CD14-positive monocyte (primary cell): Measurements from ENCODE around the gene BACH2. TPM values are rescaled to one million over a fixed set of nuclear protein-coding genes. Genes with fewer than 3 reads are reported as not detected.
A peak's percentile ranks its signal among the peaks of the same experiment; 100 is the strongest.
"Not testable (repeated sequence)": the region's sequence is repeated elsewhere in the genome, so short reads cannot be mapped to it uniquely, and the experiment has no call there.

Source experiments
- DNase-seq, 3 donors: peaks; one replicate each; pipeline ENCODE4 v3.0.0-alpha.2; 2011 to 2022
- H2AFZ ChIP-seq: 2 replicates; pipeline ENCODE4 v1.6.0; 2012; ENCODE audit warnings: mild to moderate bottlenecking, low read depth, low read length, inconsistent platforms; ENCODE audit not compliant: insufficient read depth, poor library complexity, severe bottlenecking
- H3K27ac ChIP-seq, 2 donors: 1 replicate in 1 of 2; 2 replicates in 1 of 2; pipeline ENCODE4 v1.5.1; 2012 to 2013; ENCODE audit warnings: low read length in 2 of 2, control low read depth in 1 of 2, inconsistent platforms in 1 of 2, low read depth in 1 of 2, mild to moderate bottlenecking in 1 of 2
- H3K27me3 ChIP-seq, 2 donors: one replicate each; pipeline versions ENCODE4 v1.6.0 to v1.6.1; 2011 to 2013; ENCODE audit warnings: low read length in 2 of 2; ENCODE audit not compliant: control insufficient read depth in 2 of 2, insufficient read depth in 2 of 2
- H3K36me3 ChIP-seq, 2 donors: replicated peaks in 1 of 2; 1 replicate in 1 of 2; 2 replicates in 1 of 2; pipeline versions ENCODE4 v1.5.1 to v1.6.1; 2012 to 2013; ENCODE audit warnings: low read length in 2 of 2, control low read depth in 1 of 2, inconsistent platforms in 1 of 2, mild to moderate bottlenecking in 1 of 2; ENCODE audit not compliant: insufficient read depth in 2 of 2, control insufficient read depth in 1 of 2
- H3K4me1 ChIP-seq, 2 donors: 1 replicate in 1 of 2; 2 replicates in 1 of 2; pipeline versions ENCODE4 v1.5.1 to v1.6.1; 2012 to 2013; ENCODE audit warnings: low read length in 2 of 2, control low read depth in 1 of 2, inconsistent platforms in 1 of 2, mild to moderate bottlenecking in 1 of 2, moderate library complexity in 1 of 2; ENCODE audit not compliant: insufficient read depth in 2 of 2, control insufficient read depth in 1 of 2
- H3K4me2 ChIP-seq: replicated peaks from 2 replicates; pipeline ENCODE3; 2012; ENCODE audit warnings: low read length, moderate library complexity, mild to moderate bottlenecking; ENCODE audit not compliant: poor library complexity, severe bottlenecking; ENCODE audit errors: extremely low read depth
- H3K4me3 ChIP-seq, 3 experiments: fragments of 200-600 bp in 1 of 3; sonication (generic) in 1 of 3; replicated peaks in 1 of 3; 1 replicate in 2 of 3; 2 replicates in 1 of 3; pipeline ENCODE4 v1.5.1; 2011 to 2013; ENCODE audit warnings: low read length in 3 of 3, mild to moderate bottlenecking in 3 of 3, control low read depth in 2 of 3, low read depth in 2 of 3, inconsistent platforms in 1 of 3, moderate library complexity in 1 of 3
- H3K79me2 ChIP-seq: 2 replicates; pipeline ENCODE4 v1.6.0; 2012; ENCODE audit warnings: mild to moderate bottlenecking, control low read depth, inconsistent platforms, low read length, moderate library complexity; ENCODE audit not compliant: insufficient read depth
- H3K9ac ChIP-seq: 2 replicates; pipeline ENCODE4 v1.6.0; 2017; ENCODE audit warnings: low read length, mild to moderate bottlenecking; ENCODE audit not compliant: insufficient read depth, poor library complexity, severe bottlenecking
- H3K9me3 ChIP-seq, 2 donors: replicated peaks in 1 of 2; 1 replicate in 1 of 2; 2 replicates in 1 of 2; pipeline versions ENCODE4 v1.5.1 to v1.6.1; 2012 to 2013; ENCODE audit warnings: low read length in 2 of 2, control low read depth in 1 of 2; ENCODE audit not compliant: control insufficient read depth in 1 of 2, insufficient read depth in 1 of 2
- H4K20me1 ChIP-seq: 2 replicates; pipeline ENCODE4 v1.6.0; 2012; ENCODE audit warnings: mild to moderate bottlenecking, low read length, control low read depth, moderate library complexity; ENCODE audit not compliant: insufficient read depth
- H3K27ac Mint-ChIP-seq, 7 donors: one replicate each; pipeline ENCODE4 v1.8.0; 2020; ENCODE audit warnings: mild to moderate bottlenecking in 7 of 7, mixed read lengths in 7 of 7, moderate library complexity in 6 of 7, inconsistent platforms in 2 of 7
- H3K27me3 Mint-ChIP-seq, 3 donors: one replicate each; pipeline ENCODE4 v1.8.0; 2021 to 2022; ENCODE audit warnings: low read depth in 3 of 3, mild to moderate bottlenecking in 3 of 3, mixed read lengths in 3 of 3, moderate library complexity in 3 of 3, inconsistent platforms in 1 of 3
- H3K36me3 Mint-ChIP-seq, 2 donors: one replicate each; pipeline ENCODE4 v1.8.0; 2020; ENCODE audit warnings: mixed read lengths in 2 of 2, inconsistent platforms in 1 of 2, mild to moderate bottlenecking in 1 of 2
- H3K4me1 Mint-ChIP-seq: one replicate; pipeline ENCODE4 v1.8.0; 2020; ENCODE audit warnings: mild to moderate bottlenecking, mixed read lengths
- H3K4me3 Mint-ChIP-seq, 2 donors: one replicate each; pipeline ENCODE4 v1.8.0; 2020; ENCODE audit warnings: mild to moderate bottlenecking in 2 of 2, mixed read lengths in 2 of 2, moderate library complexity in 1 of 2
- H3K9me3 Mint-ChIP-seq, 7 donors: one replicate each; pipeline ENCODE4 v1.8.0; 2020 to 2022; ENCODE audit warnings: mixed read lengths in 7 of 7, mild to moderate bottlenecking in 6 of 7, moderate library complexity in 6 of 7, inconsistent platforms in 2 of 7
- WGBS: methylation state at CpG from one replicate; pipeline ENCODE4 v1.1.5; 2013; ENCODE audit warnings: missing lambda C conversion rate; ENCODE audit not compliant: insufficient coverage; 5-methylcytosine and 5-hydroxymethylcytosine counted together
- intact Hi-C, 2 donors: fragments of 100-400 bp; cut with micrococcal nuclease; formaldehyde crosslinking; loops; one replicate each; pipeline versions ENCODE4 v1.15.0 to v1.15.1; 2023
- polyA plus RNA-seq, 3 donors: library from polyadenylated mRNA; depleted of rRNA in 1 of 3; unstranded in 2 of 3; stranded (reverse) in 1 of 3; fragments of 300-500 nt in 2 of 3; fragments of >200 nt in 1 of 3; fragmentation: Illumina TruSeq in 2 of 3; gene quantifications; 1 replicate in 2 of 3; 2 replicates in 1 of 3; pipeline ENCODE4 v1.2.3, GENCODE V29; 2012 to 2021
- TF ChIP-seq, protein P1 (sequence below): fragments of 200-600 bp; IDR thresholded peaks from one replicate; pipeline ENCODE4 v1.8.0; 2022; ENCODE audit warnings: antibody characterized with exemption, mild to moderate bottlenecking

Gene BACH2
- polyA plus RNA-seq, 3 donors: 0.04 to 0.09 (median 0.05) TPM

- H3K36me3 ChIP-seq, H3K36me3 Mint-ChIP-seq, H3K4me3 ChIP-seq, H3K79me2 ChIP-seq, H3K4me1 ChIP-seq, intact Hi-C loops, H3K4me2 ChIP-seq, H2AFZ ChIP-seq, H4K20me1 ChIP-seq, DNase-seq, H3K9ac ChIP-seq, H3K4me1 Mint-ChIP-seq, H3K9me3 ChIP-seq, H3K27ac ChIP-seq, H3K27ac Mint-ChIP-seq: not testable (repeated sequence)
- H3K9me3 Mint-ChIP-seq: peaks cover 4 to 20% (median 11%) of the 10 kb centered on the region in 7 donors
- H3K27me3 ChIP-seq: peaks cover 7 to 37% of the 10 kb centered on the region in 2 donors
- 25% methylated on average over 4 of the region's 11 CpGs for WGBS
- peaks cover 33 to 57% (median 45%) of the 10 kb centered on the region in 3 donors for H3K27me3 Mint-ChIP-seq
- H3K4me3 Mint-ChIP-seq: peak overlapping the region in 1 of 2 donors; percentile 54
These were observed 405.7 kb downstream of the BACH2 start for GRCh38 chr6:89890845-89891528.

- no peaks in the 10 kb centered on the region for H3K36me3 Mint-ChIP-seq
These were observed 407.8 kb downstream of the BACH2 start for GRCh38 chr6:89888871-89889270.

More at GRCh38 chr6:89888871-89889270, 407.8 kb downstream of the BACH2 start:
- no peak overlapping the region for H3K27ac ChIP-seq
- Mint-ChIP-seq H3K27me3 (peaks cover 36 to 54% (median 45%) of the 10 kb centered on the region in 3 donors), H3K9me3 (peaks cover 4 to 24% (median 12%) of the 10 kb centered on the region in 7 donors), H3K4me3 (no peak overlapping the region), H3K27ac (no peak overlapping the region), H3K4me1 (peaks cover 4% of the 10 kb centered on the region)
- H3K36me3 ChIP-seq: no peaks in the 10 kb centered on the region
- peaks cover 4 to 37% of the 10 kb centered on the region in 2 donors for H3K27me3 ChIP-seq
- WGBS: 94% methylated on average over 2 of the region's 3 CpGs
- H3K4me2 ChIP-seq: no peak overlapping the region
- no peak overlapping the region for H2AFZ ChIP-seq
- no peaks in the 10 kb centered on the region for H4K20me1 ChIP-seq
- H3K9ac ChIP-seq: no peak overlapping the region
- intact Hi-C loops: no loop called here
- no peak for DNase-seq
- TF ChIP-seq, protein P1, sequence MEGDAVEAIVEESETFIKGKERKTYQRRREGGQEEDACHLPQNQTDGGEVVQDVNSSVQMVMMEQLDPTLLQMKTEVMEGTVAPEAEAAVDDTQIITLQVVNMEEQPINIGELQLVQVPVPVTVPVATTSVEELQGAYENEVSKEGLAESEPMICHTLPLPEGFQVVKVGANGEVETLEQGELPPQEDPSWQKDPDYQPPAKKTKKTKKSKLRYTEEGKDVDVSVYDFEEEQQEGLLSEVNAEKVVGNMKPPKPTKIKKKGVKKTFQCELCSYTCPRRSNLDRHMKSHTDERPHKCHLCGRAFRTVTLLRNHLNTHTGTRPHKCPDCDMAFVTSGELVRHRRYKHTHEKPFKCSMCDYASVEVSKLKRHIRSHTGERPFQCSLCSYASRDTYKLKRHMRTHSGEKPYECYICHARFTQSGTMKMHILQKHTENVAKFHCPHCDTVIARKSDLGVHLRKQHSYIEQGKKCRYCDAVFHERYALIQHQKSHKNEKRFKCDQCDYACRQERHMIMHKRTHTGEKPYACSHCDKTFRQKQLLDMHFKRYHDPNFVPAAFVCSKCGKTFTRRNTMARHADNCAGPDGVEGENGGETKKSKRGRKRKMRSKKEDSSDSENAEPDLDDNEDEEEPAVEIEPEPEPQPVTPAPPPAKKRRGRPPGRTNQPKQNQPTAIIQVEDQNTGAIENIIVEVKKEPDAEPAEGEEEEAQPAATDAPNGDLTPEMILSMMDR: no peak
- no peak overlapping the region for H3K4me3 ChIP-seq
- H3K79me2 ChIP-seq: no peaks in the 10 kb centered on the region
- peaks cover 0 to 7% of the 10 kb centered on the region in 2 donors for H3K4me1 ChIP-seq
- H3K9me3 ChIP-seq: peaks cover 0 to 8% of the 10 kb centered on the region in 2 donors
